ENCODE data around the gene SHLD2. TPM values are rescaled to one million over a fixed set of nuclear protein-coding genes. Genes with fewer than 3 reads are reported as not detected.
"Not testable (repeated sequence)": the region's sequence is repeated elsewhere in the genome, so short reads cannot be mapped to it uniquely, and the experiment has no call there.

Gene SHLD2
- total RNA-seq, 1 experiment from 2014 or later, result 46.2 TPM

GRCh38 chr10:87234854-87235253 is 139.8 kb downstream of the SHLD2 start:
- H3K36me3 ChIP-seq; DNase-seq (ENCODE audit: low read depth in 1 of 2, low spot score in 2 of 2); H3K9me3 ChIP-seq (replicated peaks); H3K4me3 ChIP-seq; H3K4me1 ChIP-seq (replicated peaks); H3K27ac ChIP-seq; H3K27me3 ChIP-seq (replicated peaks): not testable (repeated sequence)

DNA sequence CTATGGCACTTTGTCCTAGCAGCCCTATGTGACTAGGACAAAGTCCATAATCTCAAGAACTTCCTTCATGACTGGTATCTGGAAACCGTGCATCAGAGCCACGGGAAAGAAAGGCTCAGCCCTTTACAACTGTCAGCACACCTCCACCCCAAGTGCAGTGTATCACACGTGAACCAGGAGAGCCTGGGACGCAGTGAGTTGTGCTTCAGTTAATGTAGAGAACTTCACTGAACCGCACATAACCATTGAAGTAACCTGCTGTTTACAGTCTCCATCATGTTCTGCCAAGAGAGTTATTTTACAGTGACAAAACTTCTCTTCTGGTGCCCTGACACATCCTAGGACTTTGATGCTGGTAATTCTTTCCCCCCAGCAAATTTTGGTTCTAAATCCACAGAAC is 142.2 kb downstream of the SHLD2 start:
- H3K9me3 ChIP-seq (replicated peaks); DNase-seq (ENCODE audit: low read depth in 1 of 2, low spot score in 2 of 2); H3K27me3 ChIP-seq (replicated peaks); H3K4me3 ChIP-seq; H3K27ac ChIP-seq; H3K36me3 ChIP-seq; H3K4me1 ChIP-seq (replicated peaks): not testable (repeated sequence)

GRCh38 chr10:87239346-87239808 is 144.4 kb downstream of the SHLD2 start:
- H3K36me3 ChIP-seq; H3K27ac ChIP-seq; H3K4me3 ChIP-seq; H3K9me3 ChIP-seq (replicated peaks); H3K27me3 ChIP-seq (replicated peaks); H3K4me1 ChIP-seq (replicated peaks): not testable (repeated sequence)
- peak in 1 of 2 experiments; percentile 35 for DNase-seq (ENCODE audit: low read depth in 1 of 2, low spot score in 2 of 2)

Other genes starting within 250 kb of the SHLD2 start
- 1.5 TPM in 1 of 2 replicates, not detected in the other for gene MMRN2, start 137.6 kb upstream of the SHLD2 start, total RNA-seq (2014; rRNA removed; shearing (Covaris generic))
- 0.74 TPM in 1 of 2 replicates, not detected in the other for gene SNCG, start 136.6 kb upstream of the SHLD2 start, total RNA-seq (2014; rRNA removed; shearing (Covaris generic))
- not detected in 2 replicates for gene ADIRF, start 126.7 kb upstream of the SHLD2 start, total RNA-seq (2014; rRNA removed; shearing (Covaris generic))
- not detected in 2 replicates for gene FAM25A, start 74.9 kb upstream of the SHLD2 start, total RNA-seq (2014; rRNA removed; shearing (Covaris generic))
- gene GLUD1, start 363 bp upstream of the SHLD2 start, total RNA-seq (2014; rRNA removed; shearing (Covaris generic)), result 176 and 177 TPM in 2 replicates
- 1.1 and 3.4 TPM in 2 replicates for gene NUTM2A, start 130.2 kb downstream of the SHLD2 start, total RNA-seq (2014; rRNA removed; shearing (Covaris generic))